H1 (cell line): ENCODE data around the gene GDPD1. TPM values are rescaled to one million over a fixed set of nuclear protein-coding genes. Genes with fewer than 3 reads are reported as not detected.

Source experiments
- CTCF ChIA-PET: fragments of 300-600 bp; sonication (Branson Sonifier 250); formaldehyde crosslinking; loops from one replicate; lab custom pipeline; 2021; ENCODE audit not compliant: partially characterized antibody; lab: Charles Lee
- POLR2A ChIA-PET: fragments of 300-600 bp; sonication (Branson Sonifier 250); formaldehyde crosslinking; loops from one replicate; lab custom pipeline; 2021; ENCODE audit warnings: inconsistent platforms; ENCODE audit not compliant: partially characterized antibody; lab: Charles Lee
- DNase-seq, 2 experiments: peaks; one replicate each; pipeline versions ENCODE4 v3.0.0 to v3.0.0-alpha.2; 2010 to 2022; ENCODE audit warnings: low spot score in 2 of 2, low read depth in 1 of 2, mixed read lengths in 1 of 2
- FAIRE-seq: peaks from 2 replicates; lab custom pipeline; 2011; peaks lifted over from hg19 to GRCh38; lab: Jason Lieb, UNC
- H2AFZ ChIP-seq: 2 replicates; pipeline ENCODE4 v1.8.1; 2012; ENCODE audit warnings: low read length, inconsistent platforms
- H2AK5ac ChIP-seq: 2 replicates; pipeline ENCODE4 v1.6.1; 2013; ENCODE audit warnings: low read depth, low read length
- H2BK120ac ChIP-seq: replicated peaks from 2 replicates; pipeline ENCODE3; 2013; ENCODE audit warnings: low read depth, low read length, inconsistent platforms
- H2BK12ac ChIP-seq: 2 replicates; pipeline ENCODE4 v1.6.1; 2013; ENCODE audit warnings: low read depth, low read length
- H2BK15ac ChIP-seq: 2 replicates; pipeline ENCODE4 v1.6.1; 2013; ENCODE audit warnings: low read length
- H2BK20ac ChIP-seq: 2 replicates; pipeline ENCODE4 v1.6.1; 2013; ENCODE audit warnings: low read length
- H2BK5ac ChIP-seq: 2 replicates; pipeline ENCODE4 v1.6.1; 2013; ENCODE audit warnings: low read depth, low read length
- H3K14ac ChIP-seq: 2 replicates; pipeline ENCODE4 v1.6.1; 2013; ENCODE audit warnings: inconsistent platforms; ENCODE audit not compliant: insufficient read length
- H3K18ac ChIP-seq: 2 replicates; pipeline ENCODE4 v1.6.1; 2013; ENCODE audit warnings: low read length; ENCODE audit errors: extremely low read depth
- H3K23ac ChIP-seq: 2 replicates; pipeline ENCODE4 v1.6.1; 2013; ENCODE audit warnings: inconsistent platforms; ENCODE audit not compliant: insufficient read length
- H3K23me2 ChIP-seq: 2 replicates; pipeline ENCODE4 v1.6.1; 2013; ENCODE audit warnings: low read depth, low read length
- H3K27ac ChIP-seq: 2 replicates; pipeline ENCODE4 v1.6.1; 2011; ENCODE audit warnings: low read depth, low read length, inconsistent platforms
- H3K27me3 ChIP-seq, 4 experiments: replicated peaks in 1 of 4; 1 replicate in 1 of 4; 2 replicates in 3 of 4; pipeline versions ENCODE4 v1.6.1 to v1.8.1; 2011 to 2013; ENCODE audit warnings: low read length in 3 of 4, mild to moderate bottlenecking in 3 of 4, inconsistent platforms in 2 of 4, mixed read lengths in 2 of 4, moderate library complexity in 1 of 4; ENCODE audit not compliant: control insufficient read depth in 3 of 4, insufficient read depth in 3 of 4; ENCODE audit errors: extremely low read depth in 1 of 4
- H3K36me3 ChIP-seq, 4 experiments: 2 replicates each; pipeline versions ENCODE4 v1.6.1 to v1.8.1; 2011 to 2013; ENCODE audit warnings: mild to moderate bottlenecking in 4 of 4, low read length in 3 of 4, moderate library complexity in 2 of 4, control low read depth in 1 of 4, inconsistent platforms in 1 of 4; ENCODE audit not compliant: insufficient read depth in 4 of 4, control insufficient read depth in 2 of 4
- H3K4ac ChIP-seq: replicated peaks from 2 replicates; pipeline ENCODE3; 2013; ENCODE audit warnings: low read length, low read depth, mixed read lengths, inconsistent platforms; ENCODE audit not compliant: insufficient read length
- H3K4me1 ChIP-seq, 4 experiments: replicated peaks in 1 of 4; 1 replicate in 1 of 4; 2 replicates in 3 of 4; pipeline versions ENCODE4 v1.6.1 to v1.8.1; 2011 to 2013; ENCODE audit warnings: low read length in 3 of 4, inconsistent platforms in 2 of 4, mixed read lengths in 1 of 4; ENCODE audit not compliant: insufficient read depth in 4 of 4, control insufficient read depth in 3 of 4
- H3K4me2 ChIP-seq, 2 experiments: 2 replicates each; pipeline versions ENCODE4 v1.6.1 to v1.8.1; 2011 to 2013; ENCODE audit warnings: low read depth in 2 of 2, low read length in 2 of 2, control low read depth in 1 of 2, inconsistent platforms in 1 of 2, mild to moderate bottlenecking in 1 of 2; ENCODE audit not compliant: insufficient read depth in 1 of 2
- H3K4me3 ChIP-seq, 4 experiments: fragments of 200-600, 300-600 bp in 1 of 4; sonication (generic), shearing (Covaris generic), sonication (Bioruptor Twin) in 1 of 4; 2 replicates each; pipeline versions ENCODE4 v1.5.1 to v1.8.1; 2011 to 2016; ENCODE audit warnings: low read length in 4 of 4, low read depth in 3 of 4, control low read depth in 2 of 4, inconsistent platforms in 2 of 4, mild to moderate bottlenecking in 2 of 4, mixed read lengths in 1 of 4, moderate library complexity in 1 of 4; ENCODE audit not compliant: insufficient read depth in 2 of 4; ENCODE audit errors: extremely low read depth in 1 of 4
- H3K56ac ChIP-seq: replicated peaks from 2 replicates; pipeline ENCODE3; 2013; ENCODE audit warnings: low read depth, mild to moderate bottlenecking, mixed read lengths, low read length, inconsistent platforms; ENCODE audit not compliant: insufficient read length
- H3K79me1 ChIP-seq: 2 replicates; pipeline ENCODE4 v1.6.1; 2013; ENCODE audit warnings: low read depth, low read length, control low read depth
- H3K79me2 ChIP-seq, 2 experiments: 2 replicates each; pipeline versions ENCODE4 v1.6.1 to v1.8.1; 2012 to 2013; ENCODE audit warnings: low read length in 2 of 2, mild to moderate bottlenecking in 2 of 2, inconsistent platforms in 1 of 2; ENCODE audit not compliant: insufficient read depth in 2 of 2, control insufficient read depth in 1 of 2
- H3K9ac ChIP-seq, 4 experiments: replicated peaks in 1 of 4; 1 replicate in 1 of 4; 2 replicates in 3 of 4; pipeline versions ENCODE4 v1.6.1 to v1.8.1; 2011 to 2013; ENCODE audit warnings: low read depth in 3 of 4, low read length in 3 of 4, control low read depth in 2 of 4, mild to moderate bottlenecking in 2 of 4, moderate library complexity in 2 of 4, inconsistent platforms in 1 of 4; ENCODE audit errors: extremely low read depth in 1 of 4
- H3K9me3 ChIP-seq, 2 experiments: 2 replicates each; pipeline versions ENCODE4 v1.6.1 to v1.8.1; 2012 to 2013; ENCODE audit warnings: mild to moderate bottlenecking in 2 of 2, moderate library complexity in 2 of 2, control low read depth in 1 of 2, inconsistent platforms in 1 of 2, low read depth in 1 of 2, low read length in 1 of 2, mixed read lengths in 1 of 2; ENCODE audit not compliant: insufficient read depth in 2 of 2
- H4K20me1 ChIP-seq, 2 experiments: replicated peaks in 1 of 2; 2 replicates each; pipeline versions ENCODE3 to v1.8.1; 2011 to 2013; ENCODE audit warnings: inconsistent platforms in 2 of 2, low read length in 2 of 2, mild to moderate bottlenecking in 1 of 2; ENCODE audit not compliant: insufficient read depth in 2 of 2, control insufficient read depth in 1 of 2
- H4K5ac ChIP-seq: 2 replicates; pipeline ENCODE4 v1.6.1; 2013; ENCODE audit warnings: low read length, low read depth, mixed read lengths, inconsistent platforms; ENCODE audit not compliant: insufficient read length
- H4K8ac ChIP-seq: 2 replicates; pipeline ENCODE4 v1.8.0; 2013; ENCODE audit warnings: mild to moderate bottlenecking, moderate library complexity, low read length, inconsistent platforms; ENCODE audit not compliant: insufficient read depth; ENCODE audit errors: extremely low read depth
- H4K91ac ChIP-seq: replicated peaks from 2 replicates; pipeline ENCODE3; 2013; ENCODE audit warnings: low read length, mixed read lengths, inconsistent platforms; ENCODE audit not compliant: insufficient read length
- BACH1 ChIP-seq: IDR thresholded peaks from 2 replicates; pipeline ENCODE4 v1.6.1; 2012; ENCODE audit warnings: low read length, improper control_type of control experiment
- BCL11A ChIP-seq, 2 experiments: IDR thresholded peaks; one replicate each; pipeline ENCODE4 v1.6.1; 2011; ENCODE audit warnings: low read depth in 2 of 2, low read length in 2 of 2, mild to moderate bottlenecking in 2 of 2
- CBX5 ChIP-seq: fragments of 300-800, 300-1000 bp; sonication (generic); IDR thresholded peaks from 2 replicates; pipeline ENCODE4 v1.7.1; 2016; ENCODE audit warnings: antibody characterized with exemption, low read length, low read depth
- CEBPB ChIP-seq: IDR thresholded peaks from 2 replicates; pipeline ENCODE4 v1.6.1; 2012; ENCODE audit warnings: low read depth, low read length
- CHD1 ChIP-seq: IDR thresholded peaks from 2 replicates; pipeline ENCODE4 v1.6.1; 2012; ENCODE audit warnings: low read depth, low read length, improper control_type of control experiment
- CREB1 ChIP-seq: IDR thresholded peaks from 2 replicates; pipeline ENCODE4 v1.6.1; 2012; ENCODE audit warnings: inconsistent platforms
- CTBP2 ChIP-seq: IDR thresholded peaks from 2 replicates; pipeline ENCODE4 v1.7.0; 2011; ENCODE audit warnings: borderline replicate concordance, mild to moderate bottlenecking, moderate library complexity, mixed read lengths, low read length; ENCODE audit not compliant: insufficient read depth, insufficient read length
- EZH2 ChIP-seq: fragments of 200-600 bp; sonication (generic); IDR thresholded peaks from 2 replicates; pipeline ENCODE4 v1.7.1; 2012; ENCODE audit warnings: low read depth, mild to moderate bottlenecking, moderate library complexity, low read length, inconsistent platforms; ENCODE audit not compliant: severe bottlenecking
- RNF2 ChIP-seq: fragments of 200-900, 300-1000 bp; sonication (generic); IDR thresholded peaks from 2 replicates; pipeline ENCODE4 v1.7.1; 2016; ENCODE audit warnings: borderline replicate concordance, low read depth, mild to moderate bottlenecking, antibody characterized with exemption, low read length; ENCODE audit not compliant: poor library complexity, severe bottlenecking; ENCODE audit errors: missing control alignments
- RXRA ChIP-seq: IDR thresholded peaks from 2 replicates; pipeline ENCODE4 v1.6.1; 2011; ENCODE audit warnings: low read depth, mild to moderate bottlenecking, low read length, moderate library complexity; ENCODE audit not compliant: insufficient read depth
- SIX5 ChIP-seq: IDR thresholded peaks from 2 replicates; pipeline ENCODE4 v1.6.1; 2011; ENCODE audit warnings: mild to moderate bottlenecking, low read depth, low read length
- SRF ChIP-seq: IDR thresholded peaks from 2 replicates; pipeline ENCODE4 v1.6.1; 2011; ENCODE audit warnings: mild to moderate bottlenecking, low read depth, low read length, moderate library complexity
- TAF1 ChIP-seq: IDR thresholded peaks from 2 replicates; pipeline ENCODE4 v1.6.1; 2011; ENCODE audit warnings: mild to moderate bottlenecking, low read depth, low read length
- WGBS, 2 experiments: shearing (Covaris generic) in 1 of 2; methylation state at CpG; one replicate each; pipeline versions ENCODE4 v1.1.6 to v1.1.7; 2013 to 2015; ENCODE audit warnings: low lambda C conversion rate in 2 of 2, mixed read lengths in 2 of 2, inconsistent platforms in 1 of 2, low coverage in 1 of 2, missing lambda C conversion rate in 1 of 2; ENCODE audit not compliant: insufficient replicate concordance in 2 of 2, insufficient coverage in 1 of 2, insufficient read length in 1 of 2; ENCODE audit errors: extremely low coverage in 1 of 2, missing lambda C conversion rate in 1 of 2; 5-methylcytosine and 5-hydroxymethylcytosine counted together
- polyA plus RNA-seq, 7 experiments: library from polyadenylated mRNA; depleted of rRNA in 3 of 7; stranded (reverse) in 5 of 7; unstranded in 2 of 7; fragments of >200 nt in 5 of 7; fragments of 200-250 nt in 2 of 7; gene quantifications; 1 replicate in 5 of 7; 2 replicates in 1 of 7; 4 replicates in 1 of 7; pipeline versions ENCODE4 v1.2.1 to v1.2.3, GENCODE V29; 2011 to 2013; ENCODE audit warnings: missing spikeins in 2 of 7, mixed read lengths in 2 of 7
- total RNA-seq: library from RNA; stranded (reverse); fragmentation: NEBNext Ultra II Directional; extraction: Animal tissue kit (Norgen Biotek cat#: 25700); gene quantifications from 2 replicates; pipeline ENCODE4 v1.2.1, GENCODE V29; 2021
- TF ChIP-seq, protein P1 (sequence below): IDR thresholded peaks from 2 replicates; pipeline ENCODE4 v1.6.1; 2012; ENCODE audit warnings: inconsistent platforms

Gene GDPD1
- total and polyA plus RNA-seq, 2 of the 8 experiments (the other 6 are each of a cell fraction or from before 2014, with no cell fraction given), result 3.2 to 7.7 TPM

DNA sequence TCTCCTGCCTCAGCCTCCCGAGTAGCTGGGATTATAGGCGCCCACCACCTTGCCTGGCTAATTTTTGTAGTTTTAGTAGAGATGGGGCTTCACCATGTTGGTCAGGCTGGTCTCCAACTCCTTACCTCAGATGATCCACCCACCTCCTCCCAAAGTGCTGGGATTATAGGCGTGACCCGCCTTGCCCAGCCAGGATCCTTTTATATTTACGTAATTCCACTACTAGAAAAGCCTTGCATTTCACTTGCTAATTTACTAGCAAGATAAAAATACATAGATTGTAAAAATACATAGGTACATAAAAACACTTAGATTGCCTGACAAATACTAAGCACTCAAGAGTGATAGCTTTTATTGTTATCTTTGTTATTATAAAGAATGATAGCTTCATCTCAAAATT lies 47.5 kb downstream of the GDPD1 start:
- Histone ChIP-seq H4K91ac (no peak overlapping the region), H2BK20ac (no peak overlapping the region), H2AFZ (no peak overlapping the region), H3K79me1 (no peaks in the 10 kb centered on the region), H3K4me1 (no peaks in the 10 kb centered on the region), H3K9me3 (no peaks in the 10 kb centered on the region), H3K56ac (no peak overlapping the region), H3K9ac (no peak overlapping the region), H3K27ac (no peak overlapping the region), H2BK12ac (no peak overlapping the region), H2BK5ac (no peak overlapping the region), H4K8ac (no peak overlapping the region), H2AK5ac (no peak overlapping the region), H3K4me2 (no peak overlapping the region), H3K36me3 (no peaks in the 10 kb centered on the region; a peak in 2 of 8 replicates), H3K14ac (no peak overlapping the region), H3K27me3 (no peaks in the 10 kb centered on the region), H4K5ac (no peak overlapping the region), H3K79me2 (no peaks in the 10 kb centered on the region), H2BK120ac (no peak overlapping the region), H3K4ac (no peak overlapping the region), H3K4me3 (no peak overlapping the region), H3K23ac (no peak overlapping the region), H3K18ac (no peak overlapping the region), H4K20me1 (no peaks in the 10 kb centered on the region), H2BK15ac (no peak overlapping the region), H3K23me2 (no peaks in the 10 kb centered on the region)
- 98% methylated on average over 5 of the region's 5 CpGs; no CpG with 5 or more reads in 1 of the 2 experiments for WGBS, 2 experiments
- FAIRE-seq, result no peak
- DNase-seq, result no peak
- CTCF ChIA-PET, result no interaction called here
- TF ChIP-seq CREB1 (no peak), RXRA (no peak), BCL11A (IDR thresholded peaks at IDR 0.05; ENCODE audit: low read depth in 2 of 2, low read length in 2 of 2) (no peak), BACH1 (no peak), RNF2 (no peak), SIX5 (no peak), CHD1 (no peak), CBX5 (no peak), TAF1 (no peak), SRF (no peak), CTBP2 (no peak), CEBPB (no peak), EZH2 (no peak)
- TF ChIP-seq, protein P1, sequence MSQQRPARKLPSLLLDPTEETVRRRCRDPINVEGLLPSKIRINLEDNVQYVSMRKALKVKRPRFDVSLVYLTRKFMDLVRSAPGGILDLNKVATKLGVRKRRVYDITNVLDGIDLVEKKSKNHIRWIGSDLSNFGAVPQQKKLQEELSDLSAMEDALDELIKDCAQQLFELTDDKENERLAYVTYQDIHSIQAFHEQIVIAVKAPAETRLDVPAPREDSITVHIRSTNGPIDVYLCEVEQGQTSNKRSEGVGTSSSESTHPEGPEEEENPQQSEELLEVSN, result no peak
- POLR2A ChIA-PET, result no interaction called here
